K562 (cell line): ENCODE measurements around the gene IL15RA. TPM values are rescaled to one million over a fixed set of nuclear protein-coding genes. Genes with fewer than 3 reads are reported as not detected.
A peak's percentile ranks its signal among the peaks of the same experiment; 100 is the strongest.

Source experiments
- ARID1B ChIP-seq: fragments of 450-650 bp; IDR thresholded peaks from 2 replicates; pipeline ENCODE4 v1.6.1; 2016; ENCODE audit warnings: antibody characterized with exemption, mild to moderate bottlenecking, inconsistent platforms
- BACH1 ChIP-seq: fragments of 200-800 bp; sonication (Bioruptor generic); IDR thresholded peaks from 2 replicates; pipeline ENCODE4 v1.6.1; 2016; ENCODE audit warnings: missing genetic modification characterization, missing compliant biosample characterization
- CBFA2T2 ChIP-seq: fragments of 450-650 bp; conservative IDR thresholded peaks from 2 replicates; pipeline ENCODE4 v1.6.1; 2017; ENCODE audit warnings: mild to moderate bottlenecking
- HSF4 ChIP-seq: fragments of 250-450 bp; sonication (Bioruptor Pico); IDR thresholded peaks from 2 replicates; pipeline ENCODE4 v2.1.2; 2022; ENCODE audit warnings: mild to moderate bottlenecking, moderate library complexity, borderline replicate concordance
- KLF13 ChIP-seq: fragments of 450-650 bp; IDR thresholded peaks from 2 replicates; pipeline ENCODE4 v1.6.1; 2016; ENCODE audit warnings: missing genetic modification characterization, low read depth, mild to moderate bottlenecking, missing compliant biosample characterization, moderate library complexity, borderline replicate concordance
- LARP7 ChIP-seq: fragments of 450-650 bp; IDR thresholded peaks from 2 replicates; pipeline ENCODE4 v1.6.1; 2016
- NR3C1 ChIP-seq: sonication (generic); formaldehyde crosslinking; IDR thresholded peaks from 2 replicates; pipeline ENCODE4 v1.8.1; 2022; ENCODE audit warnings: missing genetic modification reagents
- PHF21A ChIP-seq: fragments of 450-650 bp; IDR thresholded peaks from 2 replicates; pipeline ENCODE4 v1.6.1; 2017; ENCODE audit warnings: low read depth, borderline replicate concordance
- RBM14 ChIP-seq: fragments of 200-400 bp; formaldehyde crosslinking; IDR thresholded peaks from 2 replicates; pipeline ENCODE4 v1.6.1; 2018; ENCODE audit warnings: low read depth, mild to moderate bottlenecking, low read length, moderate library complexity, borderline replicate concordance; ENCODE audit not compliant: insufficient read depth
- RBM15 ChIP-seq: fragments of 200-400 bp; formaldehyde crosslinking; IDR thresholded peaks from 2 replicates; pipeline ENCODE4 v1.6.1; 2018; ENCODE audit warnings: mild to moderate bottlenecking, low read length, moderate library complexity; ENCODE audit not compliant: insufficient read depth
- RUNX1 ChIP-seq: sonication (generic); IDR thresholded peaks from 2 replicates; pipeline ENCODE4 v1.6.1; 2016; ENCODE audit warnings: antibody characterized with exemption, low read depth
- SMARCA4 ChIP-seq: fragments of 450-650 bp; IDR thresholded peaks from 2 replicates; pipeline ENCODE4 v1.6.1; 2016
- ZNF140 ChIP-seq: fragments of 250-450 bp; sonication (Bioruptor Pico); IDR thresholded peaks from 2 replicates; pipeline ENCODE4 v1.8.0; 2021; ENCODE audit warnings: moderate library complexity, mild to moderate bottlenecking, inconsistent platforms
- ZNF507 ChIP-seq: conservative IDR thresholded peaks from 2 replicates; pipeline ENCODE4 v1.6.1; 2017; ENCODE audit warnings: missing genetic modification characterization, missing compliant biosample characterization
- polyA plus RNA-seq, 8 experiments: library from polyadenylated mRNA; depleted of rRNA in 4 of 8; stranded (reverse) in 5 of 8; unstranded in 3 of 8; fragments of >200 nt; fragmentation: Nextera tagmentation in 2 of 8; fragmentation: Illumina TruSeq in 1 of 8; extraction: Ambion mirVana in 2 of 8; extraction: Trizol in 1 of 8; gene quantifications; 2 replicates each; pipeline versions ENCODE4 v1.2.1 to v1.2.3, GENCODE V29; 2011 to 2014; ENCODE audit warnings: inconsistent platforms in 1 of 8, missing spikeins in 1 of 8
- total RNA-seq, 7 experiments: library from RNA; depleted of rRNA in 6 of 7; stranded (reverse); fragments of >200 nt in 6 of 7; fragmentation: Illumina TruSeq in 2 of 7; extraction: Trizol in 2 of 7; gene quantifications; 2 replicates each; pipeline versions ENCODE4 v1.2.1 to v1.2.3, GENCODE V29; 2011 to 2021; ENCODE audit warnings: low replicate concordance in 1 of 7
- TF ChIP-seq, protein P1 (sequence below): sonication (generic); formaldehyde crosslinking; IDR thresholded peaks from 2 replicates; pipeline ENCODE4 v1.8.1; 2023; ENCODE audit warnings: missing genetic modification reagents, mild to moderate bottlenecking, borderline replicate concordance
- TF ChIP-seq, protein P2 (sequence below): fragments of 250-450 bp; sonication (Bioruptor Pico); IDR thresholded peaks from 2 replicates; pipeline ENCODE4 v1.5.0; 2021
- TF ChIP-seq, protein P3 (sequence below): fragments of 450-650 bp; formaldehyde crosslinking; IDR thresholded peaks from 2 replicates; pipeline ENCODE4 v1.4.0; 2022; ENCODE audit warnings: missing genetic modification characterization
- TF ChIP-seq, protein P4 (sequence below): IDR thresholded peaks from 2 replicates; pipeline ENCODE4 v1.6.1; 2011; ENCODE audit not compliant: insufficient read length; ENCODE audit errors: extremely low read depth
- TF ChIP-seq, protein P5 (sequence below): IDR thresholded peaks from 3 replicates; pipeline ENCODE4 v1.6.1; 2011; ENCODE audit warnings: borderline replicate concordance, mild to moderate bottlenecking, moderate library complexity; ENCODE audit not compliant: insufficient read length; ENCODE audit errors: extremely low read depth

Gene IL15RA
- total and polyA plus RNA-seq, 9 of the 15 experiments (the other 6 are each of a cell fraction or from before 2014, with no cell fraction given), result 1.2 to 11.7 (median 8.0) TPM

DNA sequence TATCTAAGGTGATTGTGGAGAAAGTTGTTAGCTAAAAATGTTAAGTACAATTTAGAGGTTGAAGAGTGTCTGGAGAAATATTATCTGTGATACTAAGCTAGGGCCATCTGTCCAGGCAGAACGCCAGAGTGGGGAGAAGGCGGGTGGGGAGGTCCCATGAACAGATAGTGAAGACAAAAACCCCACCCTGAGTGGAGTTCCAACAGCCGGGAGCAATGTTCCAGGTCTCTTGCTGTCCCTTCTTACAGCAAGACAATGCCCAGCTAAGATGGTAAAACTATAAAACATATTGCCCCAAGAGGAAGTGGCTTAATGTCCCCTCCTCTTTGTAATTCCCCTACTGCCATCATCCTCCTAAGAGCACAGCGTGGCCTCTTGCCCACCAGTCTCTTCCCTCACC, 10.4 kb upstream of the IL15RA start (continued):
- TF ChIP-seq, protein P1, sequence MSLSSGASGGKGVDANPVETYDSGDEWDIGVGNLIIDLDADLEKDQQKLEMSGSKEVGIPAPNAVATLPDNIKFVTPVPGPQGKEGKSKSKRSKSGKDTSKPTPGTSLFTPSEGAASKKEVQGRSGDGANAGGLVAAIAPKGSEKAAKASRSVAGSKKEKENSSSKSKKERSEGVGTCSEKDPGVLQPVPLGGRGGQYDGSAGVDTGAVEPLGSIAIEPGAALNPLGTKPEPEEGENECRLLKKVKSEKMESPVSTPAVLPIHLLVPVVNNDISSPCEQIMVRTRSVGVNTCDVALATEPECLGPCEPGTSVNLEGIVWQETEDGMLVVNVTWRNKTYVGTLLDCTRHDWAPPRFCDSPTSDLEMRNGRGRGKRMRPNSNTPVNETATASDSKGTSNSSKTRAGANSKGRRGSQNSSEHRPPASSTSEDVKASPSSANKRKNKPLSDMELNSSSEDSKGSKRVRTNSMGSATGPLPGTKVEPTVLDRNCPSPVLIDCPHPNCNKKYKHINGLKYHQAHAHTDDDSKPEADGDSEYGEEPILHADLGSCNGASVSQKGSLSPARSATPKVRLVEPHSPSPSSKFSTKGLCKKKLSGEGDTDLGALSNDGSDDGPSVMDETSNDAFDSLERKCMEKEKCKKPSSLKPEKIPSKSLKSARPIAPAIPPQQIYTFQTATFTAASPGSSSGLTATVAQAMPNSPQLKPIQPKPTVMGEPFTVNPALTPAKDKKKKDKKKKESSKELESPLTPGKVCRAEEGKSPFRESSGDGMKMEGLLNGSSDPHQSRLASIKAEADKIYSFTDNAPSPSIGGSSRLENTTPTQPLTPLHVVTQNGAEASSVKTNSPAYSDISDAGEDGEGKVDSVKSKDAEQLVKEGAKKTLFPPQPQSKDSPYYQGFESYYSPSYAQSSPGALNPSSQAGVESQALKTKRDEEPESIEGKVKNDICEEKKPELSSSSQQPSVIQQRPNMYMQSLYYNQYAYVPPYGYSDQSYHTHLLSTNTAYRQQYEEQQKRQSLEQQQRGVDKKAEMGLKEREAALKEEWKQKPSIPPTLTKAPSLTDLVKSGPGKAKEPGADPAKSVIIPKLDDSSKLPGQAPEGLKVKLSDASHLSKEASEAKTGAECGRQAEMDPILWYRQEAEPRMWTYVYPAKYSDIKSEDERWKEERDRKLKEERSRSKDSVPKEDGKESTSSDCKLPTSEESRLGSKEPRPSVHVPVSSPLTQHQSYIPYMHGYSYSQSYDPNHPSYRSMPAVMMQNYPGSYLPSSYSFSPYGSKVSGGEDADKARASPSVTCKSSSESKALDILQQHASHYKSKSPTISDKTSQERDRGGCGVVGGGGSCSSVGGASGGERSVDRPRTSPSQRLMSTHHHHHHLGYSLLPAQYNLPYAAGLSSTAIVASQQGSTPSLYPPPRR (CRISPR knock-in tag), result no peak
- TF ChIP-seq BACH1 (no peak), ARID1B (peak; percentile 83), RBM15 (no peak), SMARCA4 (peak; percentile 71), NR3C1 (CRISPR knock-in tag) (no peak), ZNF140 (CRISPR knock-in tag) (no peak), RUNX1 (no peak), HSF4 (CRISPR knock-in tag) (no peak), KLF13 (tag) (no peak), RBM14 (no peak), LARP7 (no peak), ZNF507 (tag) (no peak), PHF21A (no peak), CBFA2T2 (peak; percentile 68)
- TF ChIP-seq, protein P2, sequence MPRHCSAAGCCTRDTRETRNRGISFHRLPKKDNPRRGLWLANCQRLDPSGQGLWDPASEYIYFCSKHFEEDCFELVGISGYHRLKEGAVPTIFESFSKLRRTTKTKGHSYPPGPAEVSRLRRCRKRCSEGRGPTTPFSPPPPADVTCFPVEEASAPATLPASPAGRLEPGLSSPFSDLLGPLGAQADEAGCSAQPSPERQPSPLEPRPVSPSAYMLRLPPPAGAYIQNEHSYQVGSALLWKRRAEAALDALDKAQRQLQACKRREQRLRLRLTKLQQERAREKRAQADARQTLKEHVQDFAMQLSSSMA (CRISPR knock-in tag), result no peak
- TF ChIP-seq, protein P3, sequence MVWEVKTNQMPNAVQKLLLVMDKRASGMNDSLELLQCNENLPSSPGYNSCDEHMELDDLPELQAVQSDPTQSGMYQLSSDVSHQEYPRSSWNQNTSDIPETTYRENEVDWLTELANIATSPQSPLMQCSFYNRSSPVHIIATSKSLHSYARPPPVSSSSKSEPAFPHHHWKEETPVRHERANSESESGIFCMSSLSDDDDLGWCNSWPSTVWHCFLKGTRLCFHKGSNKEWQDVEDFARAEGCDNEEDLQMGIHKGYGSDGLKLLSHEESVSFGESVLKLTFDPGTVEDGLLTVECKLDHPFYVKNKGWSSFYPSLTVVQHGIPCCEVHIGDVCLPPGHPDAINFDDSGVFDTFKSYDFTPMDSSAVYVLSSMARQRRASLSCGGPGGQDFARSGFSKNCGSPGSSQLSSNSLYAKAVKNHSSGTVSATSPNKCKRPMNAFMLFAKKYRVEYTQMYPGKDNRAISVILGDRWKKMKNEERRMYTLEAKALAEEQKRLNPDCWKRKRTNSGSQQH, result no peak
- TF ChIP-seq, protein P4, sequence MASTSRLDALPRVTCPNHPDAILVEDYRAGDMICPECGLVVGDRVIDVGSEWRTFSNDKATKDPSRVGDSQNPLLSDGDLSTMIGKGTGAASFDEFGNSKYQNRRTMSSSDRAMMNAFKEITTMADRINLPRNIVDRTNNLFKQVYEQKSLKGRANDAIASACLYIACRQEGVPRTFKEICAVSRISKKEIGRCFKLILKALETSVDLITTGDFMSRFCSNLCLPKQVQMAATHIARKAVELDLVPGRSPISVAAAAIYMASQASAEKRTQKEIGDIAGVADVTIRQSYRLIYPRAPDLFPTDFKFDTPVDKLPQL, result no peak
- TF ChIP-seq, protein P5, sequence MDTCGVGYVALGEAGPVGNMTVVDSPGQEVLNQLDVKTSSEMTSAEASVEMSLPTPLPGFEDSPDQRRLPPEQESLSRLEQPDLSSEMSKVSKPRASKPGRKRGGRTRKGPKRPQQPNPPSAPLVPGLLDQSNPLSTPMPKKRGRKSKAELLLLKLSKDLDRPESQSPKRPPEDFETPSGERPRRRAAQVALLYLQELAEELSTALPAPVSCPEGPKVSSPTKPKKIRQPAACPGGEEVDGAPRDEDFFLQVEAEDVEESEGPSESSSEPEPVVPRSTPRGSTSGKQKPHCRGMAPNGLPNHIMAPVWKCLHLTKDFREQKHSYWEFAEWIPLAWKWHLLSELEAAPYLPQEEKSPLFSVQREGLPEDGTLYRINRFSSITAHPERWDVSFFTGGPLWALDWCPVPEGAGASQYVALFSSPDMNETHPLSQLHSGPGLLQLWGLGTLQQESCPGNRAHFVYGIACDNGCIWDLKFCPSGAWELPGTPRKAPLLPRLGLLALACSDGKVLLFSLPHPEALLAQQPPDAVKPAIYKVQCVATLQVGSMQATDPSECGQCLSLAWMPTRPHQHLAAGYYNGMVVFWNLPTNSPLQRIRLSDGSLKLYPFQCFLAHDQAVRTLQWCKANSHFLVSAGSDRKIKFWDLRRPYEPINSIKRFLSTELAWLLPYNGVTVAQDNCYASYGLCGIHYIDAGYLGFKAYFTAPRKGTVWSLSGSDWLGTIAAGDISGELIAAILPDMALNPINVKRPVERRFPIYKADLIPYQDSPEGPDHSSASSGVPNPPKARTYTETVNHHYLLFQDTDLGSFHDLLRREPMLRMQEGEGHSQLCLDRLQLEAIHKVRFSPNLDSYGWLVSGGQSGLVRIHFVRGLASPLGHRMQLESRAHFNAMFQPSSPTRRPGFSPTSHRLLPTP, result no peak
